Colon (tissue), 2 donors: ENCODE data around the gene NOBOX.
"Not testable (repeated sequence)": the region's sequence is repeated elsewhere in the genome, so short reads cannot be mapped to it uniquely, and the experiment has no call there.

Experiments used
- FAIRE-seq: peaks from 2 replicates; lab custom pipeline; 2012; peaks lifted over from hg19 to GRCh38; lab: Jason Lieb, UNC
- donor health status: control.
- donor health status: control.

Gene NOBOX

GRCh38 chr7:144403649-144404061, at the start of gene NOBOX:
NOBOX (minus strand) TSS chr7:144403693.
- FAIRE-seq = no peak

DNA sequence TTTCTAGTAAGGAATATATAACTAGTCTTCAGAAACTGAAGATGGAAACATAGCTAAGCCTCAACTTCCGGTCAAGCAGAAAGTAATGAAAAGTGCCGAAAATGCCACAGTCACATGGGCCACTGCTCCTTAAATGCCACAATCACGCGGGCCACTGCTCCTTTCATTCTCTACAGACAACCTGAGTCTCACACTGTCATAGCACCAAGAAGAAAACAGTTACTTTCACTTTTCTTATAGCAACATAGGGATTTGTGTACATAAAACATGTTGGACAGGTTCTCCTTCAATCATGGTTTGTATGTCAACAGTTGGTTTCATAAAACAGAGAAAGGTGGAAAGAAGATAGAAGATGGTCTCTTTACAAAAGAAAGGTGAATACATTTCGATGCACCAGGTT, 48.6 kb upstream of the NOBOX start:
- FAIRE-seq = no peak

DNA sequence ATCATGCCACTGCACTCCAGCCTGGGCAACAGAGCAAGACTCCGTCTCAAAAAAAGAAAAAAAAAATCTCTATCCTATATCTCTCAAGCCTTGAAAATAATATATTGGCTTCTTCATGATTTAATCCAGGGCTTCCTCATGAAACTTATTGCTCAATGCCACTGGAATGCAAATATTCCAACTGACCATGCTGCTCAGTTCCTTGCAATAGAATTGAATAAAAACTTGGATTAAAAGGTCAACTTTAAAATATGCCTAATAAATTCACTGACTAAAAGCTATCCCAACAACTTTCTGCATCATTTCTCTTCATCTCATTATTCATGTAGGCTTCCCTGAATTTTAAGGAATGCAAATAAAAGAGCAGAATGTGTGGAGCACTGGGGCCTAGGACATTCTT, 42.1 kb upstream of the NOBOX start:
- FAIRE-seq = no peak

- no peak for FAIRE-seq
Measured at GRCh38 chr7:144439717-144440205, 36.3 kb upstream of the NOBOX start.

GRCh38 chr7:144438759-144439158, 35.3 kb upstream of the NOBOX start:
- FAIRE-seq = no peak

DNA sequence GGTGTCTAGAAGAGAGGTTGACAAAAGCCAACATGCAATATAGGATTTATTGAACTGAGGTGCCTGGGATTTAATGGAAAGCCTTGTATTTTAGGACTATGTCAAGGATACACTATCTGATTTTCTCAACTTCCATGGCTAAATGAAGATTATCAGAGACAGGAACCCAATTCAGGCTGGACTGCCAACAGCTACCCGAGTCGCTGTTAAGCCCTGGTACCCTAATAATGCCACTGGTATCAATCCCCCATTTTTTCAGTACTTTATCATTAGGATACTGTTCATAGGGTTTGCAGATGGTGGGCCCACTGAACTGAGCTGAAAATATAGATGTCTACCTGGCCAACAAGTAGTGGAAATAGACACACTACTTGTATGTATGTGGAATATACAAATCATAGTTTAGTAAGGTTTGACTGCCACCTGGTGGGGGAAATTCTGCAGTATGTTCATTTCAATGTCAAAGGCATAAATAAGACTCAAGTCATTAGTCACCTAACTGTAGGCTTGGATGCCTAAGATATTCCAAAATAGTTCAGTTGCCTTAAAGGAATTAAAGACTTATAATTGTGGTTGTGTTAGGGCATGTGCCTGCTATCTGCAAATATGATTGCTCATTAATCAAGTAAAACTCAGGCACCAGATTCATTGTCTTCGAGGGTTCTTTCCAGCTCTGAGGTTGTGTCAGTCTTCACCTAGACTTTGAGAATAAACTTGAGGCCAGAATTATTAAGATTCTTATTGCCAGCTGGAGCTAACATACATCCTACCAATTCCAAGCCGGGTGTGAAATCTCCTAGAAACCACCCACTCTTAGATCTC, 34.1 kb upstream of the NOBOX start:
- FAIRE-seq = no peak

DNA sequence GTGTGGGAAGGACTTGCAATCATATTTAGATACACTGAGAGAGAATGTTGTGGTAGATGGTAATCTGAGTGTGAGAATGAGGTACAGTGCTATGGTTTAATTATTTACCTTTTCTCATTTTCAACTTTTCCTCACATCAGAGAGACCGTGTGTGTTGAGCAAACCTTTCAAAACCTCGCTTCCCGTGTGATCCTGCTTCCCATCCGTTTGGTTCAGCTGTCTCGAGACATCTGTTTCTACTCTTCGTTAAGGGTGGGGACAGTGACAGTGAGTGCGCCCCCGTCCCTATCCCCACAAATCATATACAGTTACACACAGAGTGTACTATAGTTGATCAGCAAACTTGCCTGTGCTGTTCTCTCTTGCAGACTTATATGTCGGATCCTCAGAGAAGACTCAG, 33.0 kb upstream of the NOBOX start:
- FAIRE-seq = no peak

DNA sequence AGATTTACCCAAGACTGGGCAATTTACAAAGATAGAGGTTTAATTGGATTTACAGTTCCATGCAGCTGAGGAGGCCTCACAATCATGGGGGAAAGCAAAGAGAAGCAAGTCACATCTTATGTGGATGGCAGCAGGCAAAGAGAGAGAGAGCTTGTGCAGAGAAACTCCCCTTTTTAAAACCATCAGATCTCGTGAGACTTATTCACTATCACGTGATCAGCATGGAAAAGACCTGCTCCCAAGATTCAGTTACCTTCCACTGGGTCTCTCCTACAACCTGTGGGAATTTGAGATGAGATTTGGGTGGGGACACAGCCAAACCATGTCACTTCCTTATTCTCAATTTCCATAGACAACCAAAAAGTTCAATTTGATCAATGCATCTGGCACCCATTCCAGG, 24.9 kb upstream of the NOBOX start:
- FAIRE-seq = no peak

DNA sequence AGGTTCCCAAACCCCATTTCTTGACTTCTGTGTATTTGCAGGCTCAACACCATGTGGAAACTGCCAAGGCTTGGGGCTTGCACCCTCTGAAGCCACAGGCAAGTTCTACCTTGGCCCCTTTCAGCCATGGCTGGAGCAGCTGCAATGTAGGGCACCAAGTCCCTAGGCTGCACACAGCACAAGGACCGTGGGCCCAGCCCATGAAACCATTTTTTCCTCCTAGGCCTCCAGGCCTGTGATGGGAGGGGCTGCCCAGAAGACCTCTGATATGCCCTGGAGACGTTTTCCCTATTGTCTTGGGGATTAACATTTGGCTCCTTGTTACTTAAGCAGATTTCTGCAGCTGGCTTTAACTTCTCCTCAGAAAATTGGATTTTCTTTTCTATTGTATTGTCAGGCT, 24.0 kb upstream of the NOBOX start:
- not testable (repeated sequence) for FAIRE-seq

- FAIRE-seq = not testable (repeated sequence)
Measured at GRCh38 chr7:144418931-144419330, 15.4 kb upstream of the NOBOX start.

GRCh38 chr7:144416341-144416740, 12.8 kb upstream of the NOBOX start:
- FAIRE-seq = no peak

DNA sequence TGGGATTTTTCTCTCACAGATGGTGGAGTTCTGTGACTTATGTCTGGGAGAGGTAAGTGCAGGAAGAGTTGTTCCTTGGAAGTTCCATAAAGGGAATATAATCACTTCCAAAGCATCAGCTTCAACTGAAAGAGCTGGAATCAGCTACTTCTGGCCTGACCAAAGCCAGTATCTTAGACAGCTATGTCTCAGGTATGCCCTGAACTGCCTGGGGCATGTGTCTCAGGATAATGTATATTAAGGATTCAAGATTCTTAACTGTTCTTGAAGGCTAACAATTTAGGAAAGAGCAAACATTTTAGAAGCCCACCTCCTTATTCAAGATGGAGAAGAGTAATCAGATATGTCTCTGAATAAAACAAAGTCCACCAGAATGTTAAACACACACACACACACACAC, 12.4 kb upstream of the NOBOX start:
- FAIRE-seq = no peak

- FAIRE-seq = no peak
Measured at GRCh38 chr7:144414815-144415214, 11.3 kb upstream of the NOBOX start.

GRCh38 chr7:144410441-144410840, 6.9 kb upstream of the NOBOX start:
- FAIRE-seq = no peak

GRCh38 chr7:144408121-144408520, 4.6 kb upstream of the NOBOX start:
- FAIRE-seq = no peak

- FAIRE-seq = no peak
Measured at GRCh38 chr7:144407266-144407931, 3.9 kb upstream of the NOBOX start.

DNA sequence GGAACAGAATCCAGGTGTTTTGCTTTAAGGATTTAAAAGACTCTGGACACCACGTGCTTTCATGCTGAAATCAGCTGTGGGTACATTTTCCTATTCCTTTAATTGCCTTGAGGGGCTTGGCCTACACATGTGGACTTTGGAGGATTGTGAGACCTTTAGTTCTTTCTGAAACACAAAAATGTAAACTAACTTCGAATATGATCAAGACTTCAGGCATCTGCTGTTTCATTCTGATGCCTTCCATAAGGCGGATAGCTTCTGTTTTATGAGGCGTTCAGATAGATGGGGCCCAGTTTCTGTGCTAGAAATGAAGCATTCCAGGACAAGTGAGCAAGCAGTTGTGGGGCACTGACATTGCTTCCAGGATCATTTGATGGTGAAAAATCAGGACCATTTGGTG, 1.5 kb upstream of the NOBOX start:
- FAIRE-seq = no peak

DNA sequence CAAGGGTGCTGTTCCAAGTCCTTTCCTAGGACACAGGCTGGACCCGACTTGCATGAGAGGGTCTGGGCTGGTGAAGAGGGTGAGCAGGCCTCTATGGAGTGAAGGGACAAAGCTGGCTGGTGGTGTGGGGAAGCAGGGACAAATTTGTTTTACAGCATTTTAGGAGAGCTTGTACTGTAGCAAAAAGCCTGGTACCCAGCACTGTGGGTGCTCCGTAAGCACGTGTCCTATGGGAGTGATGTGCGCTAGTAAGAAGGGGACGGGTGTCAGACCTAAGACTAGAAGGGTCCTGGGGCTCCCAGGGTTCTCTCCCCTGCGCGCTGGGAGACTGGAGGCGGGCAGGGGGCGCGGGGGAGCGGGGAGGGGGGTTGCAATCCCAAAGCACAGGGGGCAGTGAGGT, 391 bp downstream of the NOBOX start:
- no peak for FAIRE-seq

DNA sequence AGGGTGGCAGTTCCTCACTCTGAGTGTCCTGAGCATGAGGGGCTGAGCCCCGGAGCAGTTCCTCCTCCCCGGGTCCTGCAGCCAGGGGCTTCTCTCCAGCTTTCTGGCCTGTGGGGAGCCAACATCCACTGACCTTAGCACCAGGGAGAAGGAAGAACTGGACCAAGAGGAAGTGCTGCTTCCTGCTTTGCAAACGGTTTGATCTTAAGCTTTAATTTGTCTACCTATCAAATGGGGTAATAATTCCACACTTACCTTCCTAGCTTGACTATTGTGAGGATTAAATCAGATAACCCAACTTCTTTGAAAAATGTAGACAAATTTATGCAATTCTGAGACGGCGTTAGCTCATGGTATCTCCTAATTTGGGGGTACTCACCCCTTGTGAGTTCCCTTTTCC, 2.0 kb downstream of the NOBOX start:
- no peak for FAIRE-seq

DNA sequence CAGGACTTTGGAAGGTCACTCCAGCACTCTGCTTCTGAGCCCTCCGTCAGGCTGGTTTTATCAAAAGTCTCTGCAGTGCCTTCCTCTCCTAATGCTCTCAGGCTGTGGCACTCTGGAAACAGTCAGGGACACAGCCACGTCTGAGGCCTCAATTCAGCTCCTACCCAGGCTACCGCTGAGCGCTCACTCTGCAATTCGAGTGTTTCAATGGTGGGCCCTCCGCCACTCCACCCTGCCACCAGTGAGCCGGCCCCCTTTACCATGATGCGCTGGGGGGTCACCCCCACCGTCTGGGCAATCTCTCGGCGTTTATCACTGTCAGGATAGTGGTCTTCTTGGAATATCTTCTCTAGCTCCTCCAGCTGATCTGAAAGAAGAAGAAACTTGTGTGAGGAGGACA, 3.5 kb downstream of the NOBOX start:
- FAIRE-seq = no peak

DNA sequence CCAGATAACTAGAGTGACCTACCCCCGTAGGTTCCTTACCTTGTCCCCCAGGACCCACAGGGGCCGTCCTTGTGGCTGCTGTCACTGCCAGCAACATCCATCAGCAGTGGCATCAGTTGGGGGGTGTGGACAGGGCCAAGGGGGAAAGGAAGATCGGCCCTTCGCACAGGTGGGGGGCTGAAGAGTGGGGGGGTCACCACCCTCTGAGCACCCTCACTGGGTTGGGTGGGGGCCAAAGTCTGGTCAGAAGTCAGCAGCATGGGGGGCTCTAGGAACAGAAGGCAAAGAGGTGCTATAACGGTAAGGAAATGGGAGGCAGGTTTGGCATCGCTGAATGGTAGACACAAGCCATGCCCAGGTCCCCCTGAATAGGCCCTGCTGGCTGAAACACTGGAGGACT, 4.6 kb downstream of the NOBOX start:
- no peak for FAIRE-seq

- no peak for FAIRE-seq
Measured at GRCh38 chr7:144398291-144398690, 5.2 kb downstream of the NOBOX start.

DNA sequence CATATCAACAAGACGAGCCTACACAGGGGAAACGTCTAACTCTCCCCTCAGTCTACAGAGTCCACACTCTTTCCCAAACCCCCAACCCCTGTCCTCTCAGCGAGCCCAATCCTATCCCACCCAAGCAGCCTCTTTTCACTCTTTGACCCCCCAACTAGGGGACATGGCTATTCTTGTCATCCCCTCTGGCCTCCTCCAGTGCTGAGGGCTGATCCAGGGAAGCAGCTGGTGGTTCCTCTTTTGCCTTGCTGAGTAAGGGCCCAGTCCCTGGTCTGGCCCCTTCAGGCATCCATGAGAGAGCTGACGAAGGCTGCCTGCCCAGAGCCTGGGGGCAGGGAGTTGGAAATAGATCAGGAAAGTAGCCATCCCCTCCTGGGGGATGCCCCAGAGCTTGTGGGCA, 6.4 kb downstream of the NOBOX start:
- FAIRE-seq = no peak

DNA sequence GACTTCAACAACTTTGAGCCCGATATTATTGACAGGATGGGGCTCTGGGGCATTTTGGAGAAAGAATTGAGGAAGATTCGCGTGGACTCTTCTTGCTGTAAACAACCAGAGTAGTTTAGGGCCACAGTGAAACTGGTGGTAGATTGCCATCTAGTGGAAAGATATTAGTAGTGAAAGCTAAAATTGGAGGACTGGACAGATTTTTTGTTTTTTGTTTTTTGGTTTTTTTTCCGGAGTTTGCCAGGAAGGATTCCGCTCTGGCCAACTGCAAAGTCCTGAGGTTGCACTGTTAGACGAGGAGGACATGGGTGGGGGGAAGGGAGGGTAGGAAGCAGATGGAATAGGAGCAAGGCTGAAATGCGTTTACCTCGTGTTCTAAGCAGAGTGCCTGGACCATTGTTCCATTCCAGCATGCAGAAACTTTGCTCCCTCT, 11.7 kb downstream of the NOBOX start:
- no peak for FAIRE-seq
